GM10266 (cell line): ENCODE data around the gene DPYSL3.

ENCODE experiments used
- DNase-seq: peaks from one replicate; pipeline ENCODE4 v3.0.0; 2012; ENCODE audit errors: extremely low spot score
- TF ChIP-seq, protein P1 (sequence below): IDR thresholded peaks from 2 replicates; pipeline ENCODE4 v1.5.1; 2012; ENCODE audit warnings: mild to moderate bottlenecking, low read depth; ENCODE audit not compliant: control insufficient read depth, insufficient read depth; ENCODE audit errors: missing control alignments

Gene DPYSL3

DNA sequence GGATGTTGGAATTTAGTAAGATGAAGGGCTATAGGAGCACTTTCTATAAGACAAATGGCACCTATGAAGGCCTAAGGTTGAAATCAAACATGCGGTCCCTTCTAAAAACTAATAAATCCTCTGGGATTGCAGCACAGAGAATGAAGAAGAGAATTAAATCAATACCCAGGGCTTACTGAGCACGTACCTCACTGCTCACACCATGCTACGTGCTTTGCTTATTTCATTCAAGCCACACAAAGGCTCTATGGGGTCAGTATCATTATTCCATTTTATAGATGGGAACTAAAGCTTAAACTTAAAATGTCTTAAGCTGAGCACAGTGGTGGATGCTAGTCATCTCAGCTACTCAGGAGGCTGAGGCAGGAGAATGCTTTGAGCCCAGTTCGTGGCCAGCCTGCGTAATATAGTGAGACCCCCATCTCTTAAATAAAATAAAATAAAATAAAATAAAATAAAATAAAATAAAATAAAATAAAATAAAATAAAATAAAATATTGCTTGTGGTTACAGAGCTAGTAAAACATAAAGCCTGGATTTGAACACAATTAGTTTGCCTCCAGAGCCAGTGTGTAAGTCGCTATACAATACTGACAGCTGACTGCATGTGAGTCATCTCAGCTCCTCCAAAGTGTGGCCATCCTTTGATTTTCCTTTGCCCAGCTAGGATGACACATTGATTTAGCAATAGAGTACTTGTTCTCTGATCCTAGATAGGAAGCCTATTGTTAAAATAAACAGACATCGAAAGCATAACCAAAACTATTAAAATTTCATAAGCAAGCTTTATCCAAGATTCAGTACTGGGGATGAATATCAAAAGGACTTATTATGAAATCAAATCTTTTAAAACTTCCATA, 20.9 kb upstream of the DPYSL3 start:
- no peak for DNase-seq
- TF ChIP-seq, protein P1, sequence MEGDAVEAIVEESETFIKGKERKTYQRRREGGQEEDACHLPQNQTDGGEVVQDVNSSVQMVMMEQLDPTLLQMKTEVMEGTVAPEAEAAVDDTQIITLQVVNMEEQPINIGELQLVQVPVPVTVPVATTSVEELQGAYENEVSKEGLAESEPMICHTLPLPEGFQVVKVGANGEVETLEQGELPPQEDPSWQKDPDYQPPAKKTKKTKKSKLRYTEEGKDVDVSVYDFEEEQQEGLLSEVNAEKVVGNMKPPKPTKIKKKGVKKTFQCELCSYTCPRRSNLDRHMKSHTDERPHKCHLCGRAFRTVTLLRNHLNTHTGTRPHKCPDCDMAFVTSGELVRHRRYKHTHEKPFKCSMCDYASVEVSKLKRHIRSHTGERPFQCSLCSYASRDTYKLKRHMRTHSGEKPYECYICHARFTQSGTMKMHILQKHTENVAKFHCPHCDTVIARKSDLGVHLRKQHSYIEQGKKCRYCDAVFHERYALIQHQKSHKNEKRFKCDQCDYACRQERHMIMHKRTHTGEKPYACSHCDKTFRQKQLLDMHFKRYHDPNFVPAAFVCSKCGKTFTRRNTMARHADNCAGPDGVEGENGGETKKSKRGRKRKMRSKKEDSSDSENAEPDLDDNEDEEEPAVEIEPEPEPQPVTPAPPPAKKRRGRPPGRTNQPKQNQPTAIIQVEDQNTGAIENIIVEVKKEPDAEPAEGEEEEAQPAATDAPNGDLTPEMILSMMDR = no peak

DNA sequence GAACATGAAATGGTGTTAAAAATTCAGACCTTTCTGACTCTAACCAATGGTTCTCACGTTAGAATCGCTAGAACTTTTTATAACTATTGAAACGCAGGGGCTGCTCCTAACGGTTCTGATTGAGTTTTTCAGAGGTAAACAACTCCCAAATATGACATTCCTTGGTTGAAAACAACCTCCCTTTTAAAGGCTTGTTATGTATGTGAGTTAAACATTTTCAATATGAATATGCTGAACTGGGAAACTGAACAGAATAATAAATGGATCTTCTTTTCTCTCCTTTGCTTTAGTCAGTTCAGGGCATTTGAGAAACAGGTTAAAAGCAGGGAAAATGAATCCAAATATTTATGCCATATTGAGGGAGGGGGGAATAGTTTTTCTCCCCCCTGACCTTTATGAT, 13.2 kb upstream of the DPYSL3 start:
- DNase-seq = no peak
- TF ChIP-seq, protein P1 = no peak

GRCh38 chr5:147522435-147522834, 12.6 kb upstream of the DPYSL3 start:
- DNase-seq = no peak
- TF ChIP-seq, protein P1 = no peak

- TF ChIP-seq, protein P1 = no peak
- DNase-seq = no peak
Measured at GRCh38 chr5:147520450-147520849, 10.6 kb upstream of the DPYSL3 start.

GRCh38 chr5:147519380-147519779, 9.5 kb upstream of the DPYSL3 start:
- TF ChIP-seq, protein P1 = no peak
- DNase-seq = no peak

DNA sequence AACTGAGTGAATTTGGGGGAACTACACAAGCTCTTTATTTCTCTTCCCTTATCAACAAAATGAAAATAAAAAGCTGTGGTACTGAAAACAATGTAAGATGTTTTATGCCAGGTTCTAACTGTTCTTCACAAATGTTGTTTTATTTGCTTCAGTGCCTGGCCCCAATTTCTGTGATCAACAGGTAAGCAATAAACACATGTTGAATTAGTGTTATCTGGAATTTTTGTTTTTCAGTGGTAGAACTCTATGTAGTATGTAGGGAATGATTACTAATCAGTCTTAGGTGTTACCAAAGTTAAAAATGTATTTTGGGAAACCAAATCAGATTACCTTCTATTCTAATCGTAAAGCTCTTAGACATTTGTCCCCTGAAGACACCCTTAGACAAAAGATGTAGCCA, 7.5 kb upstream of the DPYSL3 start:
- TF ChIP-seq, protein P1 = no peak

DNA sequence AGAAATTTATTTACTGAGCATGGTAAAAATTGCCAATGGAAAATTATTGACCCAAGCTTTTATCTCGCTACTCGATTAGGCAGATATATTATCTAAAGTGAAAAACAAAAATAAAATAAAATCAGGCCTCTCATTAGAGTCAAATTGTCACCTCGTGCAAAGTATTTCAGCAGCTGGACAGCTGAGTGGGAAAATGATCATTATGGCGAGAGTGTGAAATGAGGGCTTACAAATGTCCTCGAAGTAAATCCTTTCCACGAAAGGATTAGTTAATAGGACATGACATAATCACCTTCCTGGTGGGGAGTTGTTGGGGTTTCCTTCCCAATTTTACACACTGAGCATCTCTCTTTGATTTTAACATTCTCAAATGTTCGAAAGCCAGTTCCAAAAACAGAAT, 5.4 kb upstream of the DPYSL3 start:
- TF ChIP-seq, protein P1 = no peak
- no peak for DNase-seq

More for the DNA sequence above, 7.5 kb upstream of the DPYSL3 start:
- no peak for DNase-seq
